ENCODE data around the gene ACOX2. TPM values are rescaled to one million over a fixed set of nuclear protein-coding genes. Genes with fewer than 3 reads are reported as not detected.

The ACOX2 gene
- total RNA-seq, 1 experiment from 2014 or later = 3.5 TPM

GRCh38 chr3:58578873-58579272 lies 41.9 kb upstream of the ACOX2 start:
- Histone ChIP-seq H3K27ac (no peak overlapping the region), H3F3A (ENCODE audit: insufficient read depth, low read depth) (no peaks in the 10 kb centered on the region), H3K9me2 (ENCODE audit: insufficient read depth) (no peaks in the 10 kb centered on the region), H3K36me3 (ENCODE audit: low read depth) (no peaks in the 10 kb centered on the region), H4K20me1 (ENCODE audit: insufficient read depth) (no peaks in the 10 kb centered on the region), H3K9me3 (ENCODE audit: insufficient read depth, low read depth) (no peaks in the 10 kb centered on the region), H3K4me1 (replicated peaks; ENCODE audit: insufficient read depth) (no peaks in the 10 kb centered on the region), H3K4me3 (no peak overlapping the region), H3K4me2 (no peak overlapping the region), H3K79me2 (ENCODE audit: low read depth) (no peaks in the 10 kb centered on the region), H2AFZ (no peak overlapping the region), H3K27me3 (ENCODE audit: insufficient read depth, low read depth) (peaks cover 13% of the 10 kb centered on the region; the same call in 1 of the 2 replicates)
- TF ChIP-seq, protein P1, sequence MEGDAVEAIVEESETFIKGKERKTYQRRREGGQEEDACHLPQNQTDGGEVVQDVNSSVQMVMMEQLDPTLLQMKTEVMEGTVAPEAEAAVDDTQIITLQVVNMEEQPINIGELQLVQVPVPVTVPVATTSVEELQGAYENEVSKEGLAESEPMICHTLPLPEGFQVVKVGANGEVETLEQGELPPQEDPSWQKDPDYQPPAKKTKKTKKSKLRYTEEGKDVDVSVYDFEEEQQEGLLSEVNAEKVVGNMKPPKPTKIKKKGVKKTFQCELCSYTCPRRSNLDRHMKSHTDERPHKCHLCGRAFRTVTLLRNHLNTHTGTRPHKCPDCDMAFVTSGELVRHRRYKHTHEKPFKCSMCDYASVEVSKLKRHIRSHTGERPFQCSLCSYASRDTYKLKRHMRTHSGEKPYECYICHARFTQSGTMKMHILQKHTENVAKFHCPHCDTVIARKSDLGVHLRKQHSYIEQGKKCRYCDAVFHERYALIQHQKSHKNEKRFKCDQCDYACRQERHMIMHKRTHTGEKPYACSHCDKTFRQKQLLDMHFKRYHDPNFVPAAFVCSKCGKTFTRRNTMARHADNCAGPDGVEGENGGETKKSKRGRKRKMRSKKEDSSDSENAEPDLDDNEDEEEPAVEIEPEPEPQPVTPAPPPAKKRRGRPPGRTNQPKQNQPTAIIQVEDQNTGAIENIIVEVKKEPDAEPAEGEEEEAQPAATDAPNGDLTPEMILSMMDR (conservative IDR thresholded peaks at IDR 0.05) = no peak
- intact Hi-C loops (cut with micrococcal nuclease; ENCODE audit: unreplicated experiment) = no loop called here
- no TSS peak for BruUV-seq (replicated peaks)
- DNase-seq = no peak
- POLR2A ChIA-PET (ENCODE audit: unreplicated experiment) = no interaction called here
- CTCF ChIA-PET = no interaction called here

GRCh38 chr3:58577269-58577821 lies 40.4 kb upstream of the ACOX2 start, which contains the start of gene FAM107A:
TSS of gene FAM107A (minus strand) at chr3:58577391. CDS start at chr3:58569860, 7,531 bp downstream.
- H3K9me3 ChIP-seq (ENCODE audit: insufficient read depth, low read depth) = no peaks in the 10 kb centered on the region
- H3K4me3 ChIP-seq = no peak within 1 kb of the TSS
- H3K4me2 ChIP-seq = no peak within 1 kb of the TSS
- no peak within 1 kb of the TSS for H2AFZ ChIP-seq
- intact Hi-C loops (cut with micrococcal nuclease; ENCODE audit: unreplicated experiment) = no loop called here
- no peaks in the 10 kb centered on the region for H4K20me1 ChIP-seq (ENCODE audit: insufficient read depth)
- BruUV-seq (replicated peaks) = no TSS peak
- no peak for DNase-seq
- H3F3A ChIP-seq (ENCODE audit: insufficient read depth, low read depth) = no peaks in the 10 kb centered on the region
- POLR2A ChIA-PET (ENCODE audit: unreplicated experiment) = no interaction called here
- no peak within 1 kb of the TSS for H3K27ac ChIP-seq
- H3K27me3 ChIP-seq (ENCODE audit: insufficient read depth, low read depth) = peaks cover 12% of the 10 kb centered on the region; the same call in 1 of the 2 replicates
- no peaks in the 10 kb centered on the region for H3K79me2 ChIP-seq (ENCODE audit: low read depth)
- H3K4me1 ChIP-seq (replicated peaks; ENCODE audit: insufficient read depth) = no peaks in the 10 kb centered on the region
- H3K9me2 ChIP-seq (ENCODE audit: insufficient read depth) = no peaks in the 10 kb centered on the region
- H3K36me3 ChIP-seq (ENCODE audit: low read depth) = no peaks in the 10 kb centered on the region
- TF ChIP-seq, protein P1 (conservative IDR thresholded peaks at IDR 0.05) = no peak
- CTCF ChIA-PET = interaction anchor here (0.7 to 0.9 kb wide), 2 partner anchors 49 to 271 kb away, joined by 4 read pairs; partner anchors contain the start of genes HTD2 and RPP14

DNA sequence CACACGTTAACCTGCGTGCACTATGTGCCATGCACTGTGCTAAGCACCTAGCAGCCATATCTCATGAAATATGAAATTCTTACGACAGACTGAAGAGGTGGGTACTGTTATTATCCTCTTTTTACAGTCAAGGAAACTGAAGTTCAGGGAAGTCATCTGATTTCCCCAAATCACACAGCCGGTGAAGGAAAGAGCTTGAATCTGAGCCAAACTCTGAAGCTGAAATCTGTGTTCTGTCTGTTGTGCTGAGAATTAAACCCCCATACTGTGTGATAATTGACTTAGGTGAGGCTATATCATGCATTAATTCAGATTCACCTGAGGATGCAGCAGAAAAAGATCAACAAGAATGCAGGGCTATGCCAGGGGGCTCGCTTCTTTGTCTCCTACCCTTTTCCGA lies 39.7 kb upstream of the ACOX2 start:
- no peak overlapping the region for H3K27ac ChIP-seq
- ChIA-PET CTCF (interaction anchor here (0.9 kb wide), 1 partner anchor 270 kb away, joined by 4 read pairs; the partner anchor contains the start of genes HTD2 and RPP14), POLR2A (ENCODE audit: unreplicated experiment) (no interaction called here)
- no peak overlapping the region for H3K4me3 ChIP-seq
- H3K9me2 ChIP-seq (ENCODE audit: insufficient read depth) = no peaks in the 10 kb centered on the region
- intact Hi-C loops (cut with micrococcal nuclease; ENCODE audit: unreplicated experiment) = no loop called here
- DNase-seq = no peak
- no TSS peak for BruUV-seq (replicated peaks)
- H3K36me3 ChIP-seq (ENCODE audit: low read depth) = no peaks in the 10 kb centered on the region
- no peak overlapping the region for H2AFZ ChIP-seq
- no peaks in the 10 kb centered on the region for H4K20me1 ChIP-seq (ENCODE audit: insufficient read depth)
- TF ChIP-seq EZH2 (IDR thresholded peaks at IDR 0.05; ENCODE audit: low read depth) = no peak
- TF ChIP-seq, protein P1 (conservative IDR thresholded peaks at IDR 0.05) = no peak
- peaks cover 9% of the 10 kb centered on the region; the same call in 1 of the 2 replicates for H3K27me3 ChIP-seq (ENCODE audit: insufficient read depth, low read depth)
- no peaks in the 10 kb centered on the region for H3K79me2 ChIP-seq (ENCODE audit: low read depth)
- no peak overlapping the region for H3K4me2 ChIP-seq
- no peaks in the 10 kb centered on the region for H3F3A ChIP-seq (ENCODE audit: insufficient read depth, low read depth)
- H3K9me3 ChIP-seq (ENCODE audit: insufficient read depth, low read depth) = no peaks in the 10 kb centered on the region
- H3K4me1 ChIP-seq (replicated peaks; ENCODE audit: insufficient read depth) = no peaks in the 10 kb centered on the region
